ENCODE measurements around the gene NDUFA13. TPM values are rescaled to one million over a fixed set of nuclear protein-coding genes. Genes with fewer than 3 reads are reported as not detected.

NDUFA13 gene
- total RNA-seq, 1 experiment from 2014 or later, result 339 TPM

DNA sequence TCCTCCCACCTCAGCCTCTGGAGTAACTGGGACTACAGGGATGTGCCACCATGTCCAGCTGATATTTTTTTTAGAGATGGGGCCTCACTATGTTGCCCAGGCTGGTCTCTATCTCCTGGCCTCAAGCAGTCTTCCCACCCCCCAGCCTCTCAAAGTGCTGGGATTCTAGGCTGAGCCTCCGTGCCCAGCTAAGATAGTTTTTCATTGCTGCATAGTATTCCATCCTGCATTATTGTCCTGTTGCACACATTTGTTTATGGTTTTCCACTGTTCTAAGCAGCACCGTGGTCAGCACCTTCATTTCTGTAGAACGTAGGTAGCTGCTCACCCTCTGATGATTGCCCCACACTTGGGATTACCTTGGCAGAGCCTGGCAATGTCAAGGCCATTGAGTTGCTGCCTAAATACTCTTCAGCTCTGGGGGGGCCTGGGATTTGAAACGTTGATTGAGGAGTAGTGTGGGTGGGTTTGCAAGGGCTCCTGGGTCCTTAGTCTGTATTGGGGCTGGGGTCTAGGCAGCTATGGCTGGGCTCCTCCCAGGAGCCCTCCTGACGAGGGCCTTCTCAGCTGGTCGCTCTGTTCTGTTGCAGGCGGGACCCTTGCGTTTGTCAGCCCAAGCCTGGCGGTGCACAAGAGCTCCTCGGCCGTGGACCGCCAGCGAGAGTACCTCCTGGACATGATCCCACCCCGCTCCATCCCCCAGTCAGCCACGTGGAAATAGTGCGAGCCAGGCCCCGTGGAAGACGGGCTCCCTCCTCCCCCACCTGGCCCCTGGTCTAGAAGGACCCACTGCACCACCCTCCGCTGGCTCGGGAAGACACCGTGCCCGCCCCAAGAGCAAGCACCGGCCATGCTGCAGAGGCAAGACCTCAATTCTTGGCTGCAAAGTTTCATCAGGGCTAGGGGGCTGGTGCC is 11.0 kb upstream of the NDUFA13 start:
- Histone ChIP-seq H3K36me3 (ENCODE audit: control insufficient read depth in 1 of 2, insufficient read depth in 2 of 2, low read length in 2 of 2) (peaks cover 15 to 36% of the 10 kb centered on the region in 2 experiments; a peak in 3 of 4 replicates), H4K20me1 (ENCODE audit: insufficient read depth) (no peaks in the 10 kb centered on the region), H3K27me3 (ENCODE audit: insufficient read depth, low read length) (no peaks in the 10 kb centered on the region), H3K79me2 (ENCODE audit: insufficient read depth, low read length) (no peaks in the 10 kb centered on the region), H3K9me2 (ENCODE audit: insufficient read depth) (no peaks in the 10 kb centered on the region), H3K9ac (ENCODE audit: low read length) (no peak overlapping the region), H3K4me1 (ENCODE audit: control insufficient read depth in 1 of 2, insufficient read depth in 2 of 2, low read length in 2 of 2) (no peaks in the 10 kb centered on the region), H2AFZ (ENCODE audit: low read depth, low read length, poor library complexity, severe bottlenecking) (no peak overlapping the region), H3K27ac (ENCODE audit: low read depth, low read length) (no peak overlapping the region), H3K9me3 (ENCODE audit: control insufficient read depth in 1 of 2, insufficient read depth in 1 of 2, low read depth in 1 of 2, low read length in 2 of 2) (no peaks in the 10 kb centered on the region), H3K4me2 (ENCODE audit: low read length) (no peak overlapping the region), H3K4me3 (replicated peaks in 1 of 2; ENCODE audit: low read depth in 1 of 2, low read length in 2 of 2) (no peak overlapping the region)
- ChIA-PET POLR2A (no interaction called here), CTCF (no interaction called here), RAD21 (ENCODE audit: low non-redundant PET in 1 of 2, low total read pairs in 2 of 2, uncharacterized antibody in 2 of 2, unreplicated experiment in 2 of 2) (no interaction called here)
- TF ChIP-seq YY1 (IDR thresholded peaks at IDR 0.05; ENCODE audit: extremely low read depth, insufficient replicate concordance, low read depth, low read length) (no peak), CEBPB (IDR thresholded peaks at IDR 0.05; ENCODE audit: low read depth) (no peak), POLR2AphosphoS5 (IDR thresholded peaks at IDR 0.05; ENCODE audit: low read depth, low read length) (no peak), ZFX (IDR thresholded peaks at IDR 0.05) (no peak), TCF7L2 (IDR thresholded peaks at IDR 0.05; ENCODE audit: borderline replicate concordance, extremely low read depth, insufficient read depth, insufficient read length) (no peak), RAD21 (IDR thresholded peaks at IDR 0.05; ENCODE audit: low read depth) (no peak), SRF (IDR thresholded peaks at IDR 0.05; ENCODE audit: low read depth) (no peak), EGR1 (IDR thresholded peaks at IDR 0.05; ENCODE audit: low read depth) (no peak), SIN3A (IDR thresholded peaks at IDR 0.05; ENCODE audit: low read depth) (no peak), EZH2 (IDR thresholded peaks at IDR 0.05) (no peak), FOSL1 (IDR thresholded peaks at IDR 0.05; ENCODE audit: low read depth) (no peak)
- TF ChIP-seq, protein P1, sequence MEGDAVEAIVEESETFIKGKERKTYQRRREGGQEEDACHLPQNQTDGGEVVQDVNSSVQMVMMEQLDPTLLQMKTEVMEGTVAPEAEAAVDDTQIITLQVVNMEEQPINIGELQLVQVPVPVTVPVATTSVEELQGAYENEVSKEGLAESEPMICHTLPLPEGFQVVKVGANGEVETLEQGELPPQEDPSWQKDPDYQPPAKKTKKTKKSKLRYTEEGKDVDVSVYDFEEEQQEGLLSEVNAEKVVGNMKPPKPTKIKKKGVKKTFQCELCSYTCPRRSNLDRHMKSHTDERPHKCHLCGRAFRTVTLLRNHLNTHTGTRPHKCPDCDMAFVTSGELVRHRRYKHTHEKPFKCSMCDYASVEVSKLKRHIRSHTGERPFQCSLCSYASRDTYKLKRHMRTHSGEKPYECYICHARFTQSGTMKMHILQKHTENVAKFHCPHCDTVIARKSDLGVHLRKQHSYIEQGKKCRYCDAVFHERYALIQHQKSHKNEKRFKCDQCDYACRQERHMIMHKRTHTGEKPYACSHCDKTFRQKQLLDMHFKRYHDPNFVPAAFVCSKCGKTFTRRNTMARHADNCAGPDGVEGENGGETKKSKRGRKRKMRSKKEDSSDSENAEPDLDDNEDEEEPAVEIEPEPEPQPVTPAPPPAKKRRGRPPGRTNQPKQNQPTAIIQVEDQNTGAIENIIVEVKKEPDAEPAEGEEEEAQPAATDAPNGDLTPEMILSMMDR (IDR thresholded peaks at IDR 0.05 in 2 of 3, conservative IDR thresholded peaks at IDR 0.05 in 1 of 3; ENCODE audit: borderline replicate concordance in 1 of 3, insufficient read depth in 1 of 3, low read depth in 2 of 3, low read length in 2 of 3), result no peak
- intact Hi-C loops (cut with micrococcal nuclease), result no loop called here
- BruUV-seq (replicated peaks), result no TSS peak
- DNase-seq (ENCODE audit: low read depth, low spot score) (no peak), ATAC-seq (no peak)

Measured in HCT116 (cell line).